ENCODE results near the gene COX7A2.
A peak's percentile ranks its signal among the peaks of the same experiment; 100 is the strongest.

Gene COX7A2

GRCh38 chr6:75209184-75209723 lies 34.3 kb downstream of the COX7A2 start:
- POLR2A ChIA-PET = no interaction called here

GRCh38 chr6:75208298-75209183 lies 35.1 kb downstream of the COX7A2 start:
- ChIA-PET CTCF (interaction anchor here (0.6 to 6.6 kb wide), 77 partner anchors 8 to 1545 kb away, joined by 3 to 89 read pairs (median 4); partner anchors contain the start of gene COX7A2), POLR2A (no interaction called here)
- peak; percentile 70 for DNase-seq (ENCODE audit: extremely low spot score)
- TF ChIP-seq, protein P1, sequence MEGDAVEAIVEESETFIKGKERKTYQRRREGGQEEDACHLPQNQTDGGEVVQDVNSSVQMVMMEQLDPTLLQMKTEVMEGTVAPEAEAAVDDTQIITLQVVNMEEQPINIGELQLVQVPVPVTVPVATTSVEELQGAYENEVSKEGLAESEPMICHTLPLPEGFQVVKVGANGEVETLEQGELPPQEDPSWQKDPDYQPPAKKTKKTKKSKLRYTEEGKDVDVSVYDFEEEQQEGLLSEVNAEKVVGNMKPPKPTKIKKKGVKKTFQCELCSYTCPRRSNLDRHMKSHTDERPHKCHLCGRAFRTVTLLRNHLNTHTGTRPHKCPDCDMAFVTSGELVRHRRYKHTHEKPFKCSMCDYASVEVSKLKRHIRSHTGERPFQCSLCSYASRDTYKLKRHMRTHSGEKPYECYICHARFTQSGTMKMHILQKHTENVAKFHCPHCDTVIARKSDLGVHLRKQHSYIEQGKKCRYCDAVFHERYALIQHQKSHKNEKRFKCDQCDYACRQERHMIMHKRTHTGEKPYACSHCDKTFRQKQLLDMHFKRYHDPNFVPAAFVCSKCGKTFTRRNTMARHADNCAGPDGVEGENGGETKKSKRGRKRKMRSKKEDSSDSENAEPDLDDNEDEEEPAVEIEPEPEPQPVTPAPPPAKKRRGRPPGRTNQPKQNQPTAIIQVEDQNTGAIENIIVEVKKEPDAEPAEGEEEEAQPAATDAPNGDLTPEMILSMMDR (IDR thresholded peaks at IDR 0.05; ENCODE audit: control extremely low read depth, extremely low read depth, low read depth, missing control alignments) = peak; percentile 95

More at GRCh38 chr6:75209184-75209723, 34.3 kb downstream of the COX7A2 start:
- TF ChIP-seq, protein P1 (IDR thresholded peaks at IDR 0.05; ENCODE audit: control extremely low read depth, extremely low read depth, low read depth, missing control alignments) = no peak
- CTCF ChIA-PET = interaction anchor here (0.6 to 6.6 kb wide), 77 partner anchors 9 to 1546 kb away, joined by 3 to 89 read pairs (median 4); partner anchors contain the start of gene COX7A2
- DNase-seq (ENCODE audit: extremely low spot score) = no peak

DNA sequence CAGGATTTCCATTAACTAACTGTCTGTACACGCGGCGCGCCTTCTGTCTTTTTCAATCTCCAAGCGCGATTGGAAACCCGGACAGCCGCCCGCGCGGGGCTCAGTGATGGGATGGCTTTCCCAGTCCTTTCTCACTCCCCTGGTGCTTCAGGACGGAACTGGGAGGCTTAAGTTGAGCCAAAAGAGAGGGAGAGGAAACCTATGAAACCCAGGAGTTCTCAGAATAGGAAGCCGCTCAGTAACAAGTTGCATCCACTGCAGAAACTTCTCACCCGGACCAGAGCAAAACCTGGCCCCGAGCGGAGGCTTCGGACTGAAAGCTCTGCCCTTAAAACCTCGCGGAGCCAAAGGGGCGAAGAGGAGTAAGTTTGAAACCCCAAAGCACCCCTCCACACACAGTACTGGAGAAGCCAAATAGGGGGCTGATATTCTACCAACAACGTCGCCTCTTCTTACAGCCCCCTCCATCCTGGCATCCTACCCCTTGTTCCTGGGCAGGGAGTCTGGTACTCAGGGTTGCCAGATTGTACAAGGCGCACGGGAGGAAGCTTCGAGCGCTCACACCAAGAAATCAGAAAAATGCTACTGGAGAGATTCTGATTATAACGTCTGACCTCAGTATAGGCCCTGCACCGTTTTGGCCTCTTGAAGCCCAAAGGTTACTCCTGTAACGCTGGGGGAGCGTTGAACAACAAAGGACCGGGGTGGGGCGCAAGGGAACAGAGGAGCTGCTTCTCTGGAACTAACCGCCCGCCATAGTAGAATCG lies 36.8 kb downstream of the COX7A2 start:
- POLR2A ChIA-PET = no interaction called here
- TF ChIP-seq, protein P1 (IDR thresholded peaks at IDR 0.05; ENCODE audit: control extremely low read depth, extremely low read depth, low read depth, missing control alignments) = no peak
- DNase-seq (ENCODE audit: extremely low spot score) = peak; percentile 15
- CTCF ChIA-PET = interaction anchor here (1.0 to 6.6 kb wide), 10 partner anchors 14 to 1469 kb away, joined by 3 to 89 read pairs (median 28); no protein-coding TSS in a partner anchor

DNA sequence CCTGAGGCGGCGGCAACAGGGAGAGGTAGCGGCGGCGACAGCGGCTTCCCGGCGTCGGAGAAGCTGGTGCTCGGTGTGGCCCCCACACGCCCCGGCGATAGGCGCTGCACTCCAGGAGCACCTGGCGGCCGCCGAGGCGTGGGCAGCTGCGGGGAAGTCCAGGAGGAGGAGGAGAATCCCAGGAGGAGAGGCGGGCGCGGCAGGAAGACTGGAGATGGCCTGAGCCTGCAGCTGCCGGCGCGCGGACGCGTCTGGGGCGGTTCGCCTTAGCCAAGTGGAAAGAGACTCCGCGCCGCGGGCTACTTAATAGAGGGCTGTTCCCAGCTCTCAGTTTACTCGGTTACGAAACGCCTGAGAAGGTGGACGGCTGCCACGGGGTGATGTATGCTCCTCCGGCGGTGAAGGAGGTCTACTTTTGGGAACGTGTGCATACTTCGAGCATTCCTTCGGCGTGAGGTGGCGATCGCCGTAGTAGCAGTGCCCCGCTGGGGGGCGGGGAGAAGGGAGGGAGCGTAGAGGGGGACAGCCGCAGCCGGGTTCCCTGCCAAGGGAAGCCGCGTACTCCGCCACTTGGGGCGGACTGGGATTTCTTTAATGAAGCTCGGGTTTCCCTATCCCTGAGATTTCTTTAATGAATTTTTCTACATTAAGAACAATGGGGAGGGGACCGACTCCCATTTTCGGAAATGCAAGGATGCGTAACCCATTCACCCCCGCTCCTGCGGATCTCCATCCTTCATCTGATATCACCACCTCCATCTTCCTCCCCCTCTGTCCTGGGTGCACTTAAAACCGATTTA lies 37.6 kb downstream of the COX7A2 start, which contains the start of gene COL12A1:
Gene COL12A1 (minus strand): TSS at position 278 of the 800 bp plus-strand sequence. CDS start 3,261 bp downstream, outside the sequence.
- ChIA-PET CTCF (interaction anchor here (1.0 to 6.6 kb wide), 10 partner anchors 15 to 1472 kb away, joined by 3 to 55 read pairs (median 4); no protein-coding TSS in a partner anchor), POLR2A (no interaction called here)
- DNase-seq (ENCODE audit: extremely low spot score) = peak; percentile 22
- TF ChIP-seq, protein P1 (IDR thresholded peaks at IDR 0.05; ENCODE audit: control extremely low read depth, extremely low read depth, low read depth, missing control alignments) = no peak

DNA sequence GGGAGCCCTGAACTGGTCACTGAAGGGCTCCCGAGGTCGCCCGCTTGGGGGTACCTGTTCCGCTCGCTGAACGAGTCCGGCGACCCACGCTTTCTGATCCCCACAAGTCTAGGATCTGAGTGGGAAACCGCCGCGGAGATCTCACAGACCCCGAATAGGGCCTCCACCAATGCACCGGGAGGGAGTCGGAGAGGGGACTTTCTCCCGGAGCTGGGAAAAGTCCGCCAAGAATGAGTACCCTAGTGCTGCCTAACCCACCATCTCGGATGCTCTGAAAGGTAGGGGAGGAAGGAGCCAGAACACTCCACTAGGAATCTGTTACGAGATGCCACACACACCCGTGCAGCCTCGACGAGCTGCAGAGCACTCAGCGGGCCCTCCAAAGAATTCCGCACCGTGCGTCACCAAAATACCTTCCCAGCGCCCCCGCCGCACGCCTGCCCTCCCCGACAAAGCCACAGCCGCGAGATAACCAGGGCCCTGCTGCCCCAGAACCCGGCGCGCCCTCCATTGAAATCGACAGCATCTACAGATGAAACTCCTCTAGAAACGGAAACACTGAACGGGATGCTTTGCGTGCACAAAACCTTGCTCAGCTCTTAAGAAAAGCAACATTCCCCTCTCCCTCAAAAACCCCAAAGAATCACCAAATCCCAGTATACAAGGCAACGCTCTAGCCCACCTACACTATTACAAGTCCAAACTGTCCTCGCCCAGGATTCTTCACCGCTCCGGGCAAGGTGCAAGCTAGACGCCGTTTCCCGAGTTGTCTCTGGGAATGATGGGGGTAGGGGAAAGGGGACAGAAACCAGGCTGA lies 38.4 kb downstream of the COX7A2 start:
- ChIA-PET POLR2A (no interaction called here), CTCF (interaction anchor here (1.0 to 5.1 kb wide), 10 partner anchors 12 to 1472 kb away, joined by 3 to 42 read pairs (median 4); no protein-coding TSS in a partner anchor)
- TF ChIP-seq, protein P1 (IDR thresholded peaks at IDR 0.05; ENCODE audit: control extremely low read depth, extremely low read depth, low read depth, missing control alignments) = no peak
- peak; percentile 18 for DNase-seq (ENCODE audit: extremely low spot score)

Measured in GM10248 (cell line).